ENCODE measurements around the gene LIMA1.
"Not testable (repeated sequence)": the region's sequence is repeated elsewhere in the genome, so short reads cannot be mapped to it uniquely, and the experiment has no call there.

Gene LIMA1

GRCh38 chr12:50311858-50312609 is 28.7 kb upstream of the LIMA1 start:
- H3K4me3 ChIP-seq (ENCODE audit: control insufficient read depth in 1 of 7, extremely low read depth in 1 of 7, insufficient read depth in 4 of 7, low read depth in 2 of 7, low read length in 6 of 7); H3K27me3 ChIP-seq (replicated peaks in 2 of 5; ENCODE audit: control insufficient read depth in 4 of 5, insufficient read depth in 5 of 5, low read length in 4 of 5); H3K27ac ChIP-seq (ENCODE audit: insufficient read depth in 1 of 2, low read depth in 1 of 2, low read length in 2 of 2, poor library complexity in 1 of 2, severe bottlenecking in 2 of 2); H3K4me1 ChIP-seq (ENCODE audit: control extremely low read depth in 1 of 4, control insufficient read depth in 4 of 4, insufficient read depth in 4 of 4, low read length in 3 of 4); H3K36me3 ChIP-seq (ENCODE audit: control insufficient read depth in 4 of 4, insufficient read depth in 4 of 4, low read length in 3 of 4); H3K9me3 ChIP-seq (ENCODE audit: control extremely low read depth in 1 of 5, control insufficient read depth in 4 of 5, insufficient read depth in 2 of 5, low read depth in 1 of 5, low read length in 4 of 5); DNase-seq: not testable (repeated sequence)
- CTCF ChIA-PET = interaction anchor here (1.4 to 2.2 kb wide), 3 partner anchors 13 to 136 kb away, joined by 3 to 4 read pairs (median 4); no protein-coding TSS in a partner anchor
- POLR2A ChIA-PET = interaction anchor here (0.6 to 0.7 kb wide), 2 partner anchors 36 to 46 kb away, joined by 3 read pairs; no protein-coding TSS in a partner anchor
- 94% methylated on average over 8 of the region's 11 CpGs for WGBS (ENCODE audit: insufficient coverage)

- no peaks in the 10 kb centered on the region for H3K4me1 ChIP-seq (ENCODE audit: control extremely low read depth in 1 of 4, control insufficient read depth in 4 of 4, insufficient read depth in 4 of 4, low read length in 3 of 4)
- H3K4me3 ChIP-seq (ENCODE audit: control insufficient read depth in 1 of 7, extremely low read depth in 1 of 7, insufficient read depth in 4 of 7, low read depth in 2 of 7, low read length in 6 of 7) = no peak overlapping the region
- ChIA-PET CTCF (interaction anchor here (0.7 to 1.3 kb wide), 2 partner anchors 99 to 126 kb away, joined by 3 read pairs; no protein-coding TSS in a partner anchor), POLR2A (no interaction called here)
- WGBS (ENCODE audit: insufficient coverage) = 100% methylated on average over 1 of the region's 2 CpGs
- H3K36me3 ChIP-seq (ENCODE audit: control insufficient read depth in 4 of 4, insufficient read depth in 4 of 4, low read length in 3 of 4) = no peaks in the 10 kb centered on the region
- no peak overlapping the region for H3K27ac ChIP-seq (ENCODE audit: insufficient read depth in 1 of 2, low read depth in 1 of 2, low read length in 2 of 2, poor library complexity in 1 of 2, severe bottlenecking in 2 of 2)
- DNase-seq = no peak
- no peaks in the 10 kb centered on the region for H3K27me3 ChIP-seq (replicated peaks in 2 of 5; ENCODE audit: control insufficient read depth in 4 of 5, insufficient read depth in 5 of 5, low read length in 4 of 5)
- H3K9me3 ChIP-seq (ENCODE audit: control extremely low read depth in 1 of 5, control insufficient read depth in 4 of 5, insufficient read depth in 2 of 5, low read depth in 1 of 5, low read length in 4 of 5) = no peaks in the 10 kb centered on the region
Observed at GRCh38 chr12:50309950-50310349, 26.6 kb upstream of the LIMA1 start.

- Histone ChIP-seq H3K4me1 (ENCODE audit: control extremely low read depth in 1 of 4, control insufficient read depth in 4 of 4, insufficient read depth in 4 of 4, low read length in 3 of 4) (peaks cover 0 to 4% (median 0%) of the 10 kb centered on the region in 4 experiments), H3K27ac (ENCODE audit: insufficient read depth in 1 of 2, low read depth in 1 of 2, low read length in 2 of 2, poor library complexity in 1 of 2, severe bottlenecking in 2 of 2) (no peak overlapping the region), H3K4me3 (ENCODE audit: control insufficient read depth in 1 of 7, extremely low read depth in 1 of 7, insufficient read depth in 4 of 7, low read depth in 2 of 7, low read length in 6 of 7) (no peak overlapping the region), H3K36me3 (ENCODE audit: control insufficient read depth in 4 of 4, insufficient read depth in 4 of 4, low read length in 3 of 4) (no peaks in the 10 kb centered on the region), H3K27me3 (replicated peaks in 2 of 5; ENCODE audit: control insufficient read depth in 4 of 5, insufficient read depth in 5 of 5, low read length in 4 of 5) (no peaks in the 10 kb centered on the region), H3K9me3 (ENCODE audit: control extremely low read depth in 1 of 5, control insufficient read depth in 4 of 5, insufficient read depth in 2 of 5, low read depth in 1 of 5, low read length in 4 of 5) (no peaks in the 10 kb centered on the region)
- ChIA-PET POLR2A (interaction anchor here (0.8 kb wide), 1 partner anchor 15 kb away, joined by 6 read pairs; no protein-coding TSS in a partner anchor), CTCF (interaction anchor here (1.4 kb wide), 1 partner anchor 12 kb away, joined by 5 read pairs; no protein-coding TSS in a partner anchor)
- 100% methylated on average over 2 of the region's 3 CpGs for whole genome bisulfite sequencing (ENCODE audit: insufficient coverage)
- DNase-seq = no peak
Observed at GRCh38 chr12:50302686-50303085, 19.4 kb upstream of the LIMA1 start.

GRCh38 chr12:50297996-50298395 is 14.7 kb upstream of the LIMA1 start:
- no peak overlapping the region for H3K27ac ChIP-seq (ENCODE audit: insufficient read depth in 1 of 2, low read depth in 1 of 2, low read length in 2 of 2, poor library complexity in 1 of 2, severe bottlenecking in 2 of 2)
- H3K27me3 ChIP-seq (replicated peaks in 2 of 5; ENCODE audit: control insufficient read depth in 4 of 5, insufficient read depth in 5 of 5, low read length in 4 of 5) = no peaks in the 10 kb centered on the region
- CTCF ChIA-PET = interaction anchor here (1.0 to 1.8 kb wide), 2 partner anchors 14 to 16 kb away, joined by 4 to 5 read pairs; partner anchors contain the start of gene LIMA1
- no peaks in the 10 kb centered on the region for H3K9me3 ChIP-seq (ENCODE audit: control extremely low read depth in 1 of 5, control insufficient read depth in 4 of 5, insufficient read depth in 2 of 5, low read depth in 1 of 5, low read length in 4 of 5)
- no peak overlapping the region for H3K4me3 ChIP-seq (ENCODE audit: control insufficient read depth in 1 of 7, extremely low read depth in 1 of 7, insufficient read depth in 4 of 7, low read depth in 2 of 7, low read length in 6 of 7)
- 67% methylated on average over 1 of the region's 1 CpG for WGBS (ENCODE audit: insufficient coverage)
- POLR2A ChIA-PET = interaction anchor here (0.6 kb wide), 1 partner anchor 242 kb away, joined by 3 read pairs; no protein-coding TSS in a partner anchor
- H3K36me3 ChIP-seq (ENCODE audit: control insufficient read depth in 4 of 4, insufficient read depth in 4 of 4, low read length in 3 of 4) = no peaks in the 10 kb centered on the region
- DNase-seq = no peak
- peaks cover 0 to 6% (median 0%) of the 10 kb centered on the region in 4 experiments for H3K4me1 ChIP-seq (ENCODE audit: control extremely low read depth in 1 of 4, control insufficient read depth in 4 of 4, insufficient read depth in 4 of 4, low read length in 3 of 4)

GRCh38 chr12:50297027-50297426 is 13.7 kb upstream of the LIMA1 start:
- Histone ChIP-seq H3K4me1 (ENCODE audit: control extremely low read depth in 1 of 4, control insufficient read depth in 4 of 4, insufficient read depth in 4 of 4, low read length in 3 of 4) (peaks cover 0 to 6% (median 0%) of the 10 kb centered on the region in 4 experiments), H3K4me3 (ENCODE audit: control insufficient read depth in 1 of 7, extremely low read depth in 1 of 7, insufficient read depth in 4 of 7, low read depth in 2 of 7, low read length in 6 of 7) (no peak overlapping the region), H3K27ac (ENCODE audit: insufficient read depth in 1 of 2, low read depth in 1 of 2, low read length in 2 of 2, poor library complexity in 1 of 2, severe bottlenecking in 2 of 2) (no peak overlapping the region), H3K9me3 (ENCODE audit: control extremely low read depth in 1 of 5, control insufficient read depth in 4 of 5, insufficient read depth in 2 of 5, low read depth in 1 of 5, low read length in 4 of 5) (no peaks in the 10 kb centered on the region), H3K27me3 (replicated peaks in 2 of 5; ENCODE audit: control insufficient read depth in 4 of 5, insufficient read depth in 5 of 5, low read length in 4 of 5) (no peaks in the 10 kb centered on the region), H3K36me3 (ENCODE audit: control insufficient read depth in 4 of 4, insufficient read depth in 4 of 4, low read length in 3 of 4) (no peaks in the 10 kb centered on the region)
- POLR2A ChIA-PET = no interaction called here
- no CpG with 5 or more reads among the region's 3 CpGs for WGBS (ENCODE audit: insufficient coverage)
- DNase-seq = no peak
- CTCF ChIA-PET = no interaction called here

- DNase-seq = no peak
- peaks cover 0 to 6% (median 0%) of the 10 kb centered on the region in 4 experiments for H3K4me1 ChIP-seq (ENCODE audit: control extremely low read depth in 1 of 4, control insufficient read depth in 4 of 4, insufficient read depth in 4 of 4, low read length in 3 of 4)
- no peak overlapping the region for H3K27ac ChIP-seq (ENCODE audit: insufficient read depth in 1 of 2, low read depth in 1 of 2, low read length in 2 of 2, poor library complexity in 1 of 2, severe bottlenecking in 2 of 2)
- ChIA-PET POLR2A (no interaction called here), CTCF (no interaction called here)
- WGBS (ENCODE audit: insufficient coverage) = 100% methylated on average over 2 of the region's 6 CpGs
- H3K4me3 ChIP-seq (ENCODE audit: control insufficient read depth in 1 of 7, extremely low read depth in 1 of 7, insufficient read depth in 4 of 7, low read depth in 2 of 7, low read length in 6 of 7) = no peak overlapping the region
- H3K27me3 ChIP-seq (replicated peaks in 2 of 5; ENCODE audit: control insufficient read depth in 4 of 5, insufficient read depth in 5 of 5, low read length in 4 of 5) = no peaks in the 10 kb centered on the region
- no peaks in the 10 kb centered on the region for H3K36me3 ChIP-seq (ENCODE audit: control insufficient read depth in 4 of 4, insufficient read depth in 4 of 4, low read length in 3 of 4)
- peaks cover 0 to 4% (median 0%) of the 10 kb centered on the region in 5 experiments for H3K9me3 ChIP-seq (ENCODE audit: control extremely low read depth in 1 of 5, control insufficient read depth in 4 of 5, insufficient read depth in 2 of 5, low read depth in 1 of 5, low read length in 4 of 5)
Observed at GRCh38 chr12:50296554-50296953, 13.2 kb upstream of the LIMA1 start.

- H3K27me3 ChIP-seq (replicated peaks in 2 of 5; ENCODE audit: control insufficient read depth in 4 of 5, insufficient read depth in 5 of 5, low read length in 4 of 5) = no peaks in the 10 kb centered on the region
- POLR2A ChIA-PET = no interaction called here
- H3K27ac ChIP-seq (ENCODE audit: insufficient read depth in 1 of 2, low read depth in 1 of 2, low read length in 2 of 2, poor library complexity in 1 of 2, severe bottlenecking in 2 of 2) = no peak overlapping the region
- CTCF ChIA-PET = no interaction called here
- H3K36me3 ChIP-seq (ENCODE audit: control insufficient read depth in 4 of 4, insufficient read depth in 4 of 4, low read length in 3 of 4) = no peaks in the 10 kb centered on the region
- H3K4me3 ChIP-seq (ENCODE audit: control insufficient read depth in 1 of 7, extremely low read depth in 1 of 7, insufficient read depth in 4 of 7, low read depth in 2 of 7, low read length in 6 of 7) = no peak overlapping the region
- no CpG with 5 or more reads among the region's 1 CpG for WGBS (ENCODE audit: insufficient coverage)
- H3K4me1 ChIP-seq (ENCODE audit: control extremely low read depth in 1 of 4, control insufficient read depth in 4 of 4, insufficient read depth in 4 of 4, low read length in 3 of 4) = no peaks in the 10 kb centered on the region
- no peak for DNase-seq
- H3K9me3 ChIP-seq (ENCODE audit: control extremely low read depth in 1 of 5, control insufficient read depth in 4 of 5, insufficient read depth in 2 of 5, low read depth in 1 of 5, low read length in 4 of 5) = peaks cover 0 to 12% (median 1%) of the 10 kb centered on the region in 5 experiments
Observed at GRCh38 chr12:50291377-50291776, 8.1 kb upstream of the LIMA1 start.
